ENCODE results near the gene ANAPC4.

The ANAPC4 gene

GRCh38 chr4:25378437-25378743 is 1.3 kb downstream of the ANAPC4 start:
- DNase-seq (ENCODE audit: low read depth, low spot score), result no peak

GRCh38 chr4:25379591-25379990 is 2.5 kb downstream of the ANAPC4 start:
- DNase-seq (ENCODE audit: low read depth, low spot score), result no peak

GRCh38 chr4:25383647-25384046 is 6.6 kb downstream of the ANAPC4 start:
- no peak for DNase-seq (ENCODE audit: low read depth, low spot score)

- DNase-seq (ENCODE audit: low read depth, low spot score), result no peak
Measured at GRCh38 chr4:25386926-25387325, 9.9 kb downstream of the ANAPC4 start.

- DNase-seq (ENCODE audit: low read depth, low spot score), result no peak
Measured at GRCh38 chr4:25397305-25397704, 20.2 kb downstream of the ANAPC4 start.

GRCh38 chr4:25399510-25399909 is 22.4 kb downstream of the ANAPC4 start:
- DNase-seq (ENCODE audit: low read depth, low spot score), result no peak

GRCh38 chr4:25401066-25401465 is 24.0 kb downstream of the ANAPC4 start:
- no peak for DNase-seq (ENCODE audit: low read depth, low spot score)

GRCh38 chr4:25402521-25402920 is 25.5 kb downstream of the ANAPC4 start:
- no peak for DNase-seq (ENCODE audit: low read depth, low spot score)

DNA sequence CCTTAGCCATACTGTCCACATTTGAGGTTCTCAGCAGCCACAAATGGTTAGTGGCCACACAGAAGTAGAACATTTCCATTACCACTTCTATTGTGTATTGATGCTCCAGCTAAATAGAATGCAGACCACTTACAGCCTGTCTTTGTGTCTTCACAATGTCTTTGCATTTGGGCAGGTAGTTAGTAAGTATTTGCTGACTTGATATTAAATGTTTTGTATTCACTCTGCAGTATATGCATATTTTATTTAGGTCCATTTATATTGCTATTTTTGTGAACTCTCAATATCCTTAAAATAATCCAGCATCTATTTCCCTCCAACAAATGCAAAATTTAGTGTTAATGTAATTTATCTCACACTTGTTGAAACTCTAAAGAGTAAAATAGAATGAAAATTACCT is 26.6 kb downstream of the ANAPC4 start:
- DNase-seq (ENCODE audit: low read depth, low spot score), result no peak

DNA sequence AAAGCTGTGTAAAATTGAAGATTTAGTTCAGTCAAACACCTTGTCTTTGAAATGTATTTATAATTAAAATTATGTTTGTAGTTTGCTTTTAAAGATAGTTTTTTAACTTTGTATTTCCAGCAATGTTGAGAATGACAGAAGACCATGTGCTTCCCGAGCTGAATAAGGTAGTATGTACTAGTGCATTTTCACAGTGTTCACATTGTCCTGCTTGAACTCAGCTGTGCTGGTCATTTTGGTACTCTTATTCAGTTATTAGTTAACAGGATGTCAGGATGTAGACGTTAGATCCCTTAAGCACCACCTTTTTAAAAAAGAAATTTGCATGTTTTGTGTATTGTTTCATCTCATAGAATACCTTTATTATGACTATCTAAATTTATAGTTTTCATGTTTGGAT is 28.4 kb downstream of the ANAPC4 start:
- DNase-seq (ENCODE audit: low read depth, low spot score), result no peak

GRCh38 chr4:25406081-25406692 is 29.1 kb downstream of the ANAPC4 start:
- no peak for DNase-seq (ENCODE audit: low read depth, low spot score)

DNA sequence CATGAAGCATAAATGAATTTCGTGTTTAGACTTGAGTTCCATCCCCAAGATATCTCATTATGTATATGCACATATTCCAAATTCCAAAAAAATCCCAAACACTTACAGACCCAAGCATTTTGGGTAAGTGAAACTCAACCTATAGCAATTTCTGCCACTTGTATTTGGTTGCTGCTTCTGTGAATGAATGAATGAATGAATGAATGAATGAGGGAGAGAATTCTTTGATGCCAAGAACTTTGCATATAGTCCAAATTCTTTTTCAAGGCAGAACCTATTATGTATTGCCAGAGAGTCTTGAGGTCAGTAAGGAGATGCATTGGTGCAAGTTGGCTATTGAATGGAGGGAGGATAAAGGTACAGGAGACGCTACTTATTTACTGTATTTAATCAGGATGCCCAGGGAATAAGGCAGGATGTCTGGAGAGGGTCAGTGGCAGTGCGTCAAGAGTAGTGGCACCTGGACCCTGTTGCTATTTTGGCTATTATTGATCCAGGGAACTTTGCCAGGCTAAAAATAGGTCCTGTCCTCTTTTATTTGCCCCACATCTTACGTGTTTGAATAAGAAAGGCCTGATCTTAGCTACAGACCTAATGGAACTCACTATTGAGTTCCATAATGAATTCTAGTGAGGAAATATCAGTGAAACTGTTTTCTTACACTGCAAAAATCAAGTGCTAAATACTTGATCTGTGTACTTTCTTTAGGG is 33.9 kb downstream of the ANAPC4 start:
- DNase-seq (ENCODE audit: low read depth, low spot score), result no peak

GRCh38 chr4:25413261-25413660 is 36.2 kb downstream of the ANAPC4 start:
- no peak for DNase-seq (ENCODE audit: low read depth, low spot score)

DNA sequence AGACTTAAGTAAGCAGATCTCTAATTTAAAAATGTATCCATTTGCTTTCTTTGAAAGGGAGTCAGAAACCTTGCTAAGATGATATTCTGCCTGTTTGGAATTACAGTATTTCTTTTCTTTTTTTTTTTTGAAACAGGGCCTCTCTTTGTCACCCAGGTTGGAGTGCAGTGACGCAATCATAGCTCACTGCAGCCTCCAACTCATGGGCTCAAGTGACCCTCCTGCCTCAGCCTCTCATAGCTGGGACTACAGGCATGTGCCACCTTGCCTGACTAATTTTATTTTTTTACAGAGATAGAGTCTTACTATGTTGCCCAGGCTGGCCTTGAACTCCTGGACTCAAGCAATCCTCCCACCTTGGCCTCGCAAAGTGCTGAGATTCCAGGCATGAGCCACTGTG is 40.0 kb downstream of the ANAPC4 start:
- no peak for DNase-seq (ENCODE audit: low read depth, low spot score)

DNA sequence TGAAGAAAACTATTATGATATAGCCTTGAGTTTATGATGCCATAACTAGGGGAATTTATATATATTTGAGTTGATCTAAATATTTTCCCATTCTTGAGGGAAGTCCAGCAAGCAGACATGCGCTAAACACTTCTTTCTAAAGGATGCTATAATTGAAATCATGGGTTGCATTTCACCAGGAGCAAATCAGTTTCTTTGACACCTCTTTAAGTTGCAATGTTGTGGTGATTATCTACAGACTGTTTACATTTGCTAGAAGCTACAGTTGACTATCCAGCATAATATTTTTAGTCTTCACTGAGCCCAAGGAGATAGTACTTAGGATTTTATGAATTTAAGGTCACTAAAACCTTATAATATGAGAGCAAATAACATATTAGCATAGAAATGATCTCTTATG is 43.9 kb downstream of the ANAPC4 start:
- DNase-seq (ENCODE audit: low read depth, low spot score), result no peak

DNA sequence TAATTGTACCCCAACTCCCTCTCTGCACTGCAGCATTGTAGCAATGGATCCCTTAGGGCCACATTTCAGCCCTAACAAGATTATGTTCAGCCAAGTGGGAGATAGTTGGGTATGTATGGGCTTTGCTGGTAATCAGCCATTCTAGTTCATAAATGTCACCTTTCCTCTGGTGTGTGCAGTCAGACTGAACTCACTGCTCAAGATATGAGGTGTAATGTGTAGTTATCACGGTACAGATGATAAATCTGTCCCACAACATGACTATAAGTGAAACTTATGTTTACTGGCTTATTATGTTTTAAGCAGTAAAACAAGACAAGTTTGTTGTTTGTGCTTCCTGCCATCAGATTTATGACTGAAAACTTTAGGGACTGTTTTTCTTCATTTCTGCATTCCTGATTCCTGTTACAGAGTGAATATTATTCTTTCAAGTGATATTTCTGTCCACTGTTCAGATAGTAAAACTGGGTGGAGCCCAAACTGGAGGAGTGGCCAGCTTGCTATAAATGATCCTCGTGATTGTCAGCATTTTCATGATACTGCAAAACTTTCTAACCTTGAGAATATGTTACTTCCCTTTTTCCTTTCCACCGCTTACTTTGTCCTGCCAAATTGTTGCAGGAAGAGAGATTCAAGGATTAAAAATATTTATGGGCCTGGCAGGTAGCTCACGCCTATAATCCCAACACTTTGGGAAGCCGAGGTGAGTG is 44.9 kb downstream of the ANAPC4 start:
- DNase-seq (ENCODE audit: low read depth, low spot score), result no peak

DNA sequence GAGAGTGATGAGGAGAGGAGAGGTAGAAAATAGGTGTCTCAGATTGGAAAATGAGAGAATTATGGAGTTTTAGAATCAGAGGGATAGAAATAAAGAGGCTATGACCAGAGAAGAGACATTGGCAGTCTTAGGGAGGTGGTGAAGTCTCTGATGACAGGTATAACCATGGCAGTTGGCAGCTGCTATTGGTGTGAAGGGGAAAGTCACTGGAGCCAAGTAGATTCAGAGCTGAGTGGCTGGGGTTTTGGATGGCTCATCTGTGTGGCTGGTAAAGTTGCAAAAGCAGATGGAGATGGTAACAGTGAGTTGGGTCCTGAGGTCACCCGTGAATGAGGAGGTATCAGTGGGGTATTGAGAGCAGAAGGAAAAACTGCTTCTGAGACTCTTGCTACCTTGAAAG is 46.5 kb downstream of the ANAPC4 start:
- no peak for DNase-seq (ENCODE audit: low read depth, low spot score)

- no peak for DNase-seq (ENCODE audit: low read depth, low spot score)
Measured at GRCh38 chr4:25424539-25425228, 47.6 kb downstream of the ANAPC4 start.

GRCh38 chr4:25425361-25425760 is 48.3 kb downstream of the ANAPC4 start:
- DNase-seq (ENCODE audit: low read depth, low spot score), result no peak

GRCh38 chr4:25427871-25428270 is 50.8 kb downstream of the ANAPC4 start:
- DNase-seq (ENCODE audit: low read depth, low spot score), result no peak

- DNase-seq (ENCODE audit: low read depth, low spot score), result no peak
Measured at GRCh38 chr4:25430630-25431029, 53.6 kb downstream of the ANAPC4 start.

- no peak for DNase-seq (ENCODE audit: low read depth, low spot score)
Measured at GRCh38 chr4:25433966-25434827, 57.1 kb downstream of the ANAPC4 start.

All from activated naive CD8-positive, alpha-beta T cell treated with anti-CD3 and anti-CD28 coated beads, Interleukin-2, amount 50 U/mL, for 16 hours (primary cell).